HG02870 (cell line): Measurements from ENCODE around the gene AGAP1.

Experiments used
- ATAC-seq: cut with Tn5 transposase; IDR thresholded peaks from one replicate; pipeline ENCODE4 v1.9.1; 2021; ENCODE audit warnings: mild to moderate bottlenecking, moderate library complexity; ENCODE audit not compliant: unreplicated experiment

Gene AGAP1

DNA sequence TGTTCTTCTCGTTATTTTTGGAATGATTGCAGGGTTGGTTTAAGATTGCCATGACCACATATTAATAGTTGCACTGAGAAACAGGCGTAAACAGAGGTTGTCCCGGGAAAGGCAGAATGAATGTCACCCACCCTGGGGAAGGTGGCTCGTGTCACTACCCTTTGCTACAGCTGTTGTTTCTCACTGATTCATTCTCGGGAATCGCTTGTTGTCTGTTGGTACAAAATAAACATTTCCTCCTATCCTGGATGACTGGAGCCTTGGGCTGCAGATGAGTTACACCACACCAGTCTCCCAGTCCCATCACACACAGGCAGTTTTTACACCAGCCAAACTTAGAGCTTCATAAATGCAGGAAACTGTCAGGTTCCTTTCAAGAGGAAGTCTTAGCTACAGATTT, 457.6 kb downstream of the AGAP1 start:
- ATAC-seq, result no peak

- ATAC-seq, result no peak
Observed at GRCh38 chr2:235951982-235952381, 458.1 kb downstream of the AGAP1 start.

DNA sequence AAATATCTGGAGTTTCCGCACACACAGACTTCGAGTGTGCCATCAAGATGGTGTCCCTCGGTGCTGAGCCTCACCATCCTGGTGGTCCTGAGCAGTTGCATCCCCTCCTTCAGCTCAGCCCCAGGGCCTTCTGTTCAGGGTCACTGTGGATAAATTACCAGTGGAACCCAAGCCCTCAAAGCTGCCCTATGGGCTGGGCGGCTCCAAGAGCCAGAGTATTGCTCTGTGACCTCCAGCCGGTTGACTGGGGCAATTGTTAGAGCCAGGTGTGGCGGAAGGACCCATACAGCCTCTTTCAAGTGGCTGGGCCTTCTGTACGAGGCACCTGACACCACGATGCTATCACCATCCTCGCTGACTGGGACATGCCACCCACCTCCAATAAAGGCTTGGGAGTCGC, 458.9 kb downstream of the AGAP1 start:
- no peak for ATAC-seq

- ATAC-seq, result no peak
Observed at GRCh38 chr2:235954281-235954680, 460.4 kb downstream of the AGAP1 start.

- ATAC-seq, result no peak
Observed at GRCh38 chr2:235954888-235955480, 461.1 kb downstream of the AGAP1 start.

DNA sequence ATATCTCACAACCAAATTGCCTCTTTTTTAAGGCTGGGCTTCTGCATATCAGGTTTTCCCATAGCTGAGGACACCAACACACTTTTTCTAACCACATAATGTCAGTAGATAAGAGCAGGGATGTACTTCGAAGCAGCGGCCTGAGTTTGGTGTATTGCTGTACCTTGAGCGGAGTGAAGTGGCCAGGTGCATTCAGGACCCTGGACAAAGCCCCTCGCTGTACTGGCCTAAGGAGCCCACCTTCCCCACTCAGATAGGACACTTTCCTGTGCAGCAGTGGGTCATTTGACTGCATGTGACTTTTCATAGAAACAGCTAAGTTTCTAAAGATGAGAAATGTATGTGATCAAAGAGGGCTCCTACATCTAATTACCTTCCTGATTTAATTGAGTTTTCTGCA, 461.8 kb downstream of the AGAP1 start:
- no peak for ATAC-seq

GRCh38 chr2:235956281-235956970, 462.6 kb downstream of the AGAP1 start:
- no peak for ATAC-seq

DNA sequence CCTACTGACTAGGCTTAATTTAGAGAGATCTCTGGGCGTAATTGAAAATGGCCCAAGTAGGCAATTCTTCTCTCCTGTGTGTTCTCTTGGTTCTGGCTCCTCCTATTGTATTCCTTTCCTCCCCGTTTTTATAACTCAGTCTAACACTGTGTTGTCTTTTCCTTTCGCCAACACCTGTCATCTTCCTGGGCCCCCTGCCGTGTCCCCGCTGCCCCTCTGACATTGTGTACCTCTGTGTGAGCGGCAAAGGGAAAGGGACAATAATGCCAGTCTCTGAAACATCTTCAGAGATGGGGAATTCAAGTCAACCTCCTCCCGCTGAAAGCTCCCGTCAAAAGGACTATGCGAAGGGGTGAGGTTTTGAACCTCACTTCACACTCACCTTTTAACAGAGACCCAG, 463.4 kb downstream of the AGAP1 start:
- ATAC-seq, result no peak

- ATAC-seq, result no peak
Observed at GRCh38 chr2:235958221-235958930, 464.5 kb downstream of the AGAP1 start.

- no peak for ATAC-seq
Observed at GRCh38 chr2:235958931-235959410, 465.1 kb downstream of the AGAP1 start.

DNA sequence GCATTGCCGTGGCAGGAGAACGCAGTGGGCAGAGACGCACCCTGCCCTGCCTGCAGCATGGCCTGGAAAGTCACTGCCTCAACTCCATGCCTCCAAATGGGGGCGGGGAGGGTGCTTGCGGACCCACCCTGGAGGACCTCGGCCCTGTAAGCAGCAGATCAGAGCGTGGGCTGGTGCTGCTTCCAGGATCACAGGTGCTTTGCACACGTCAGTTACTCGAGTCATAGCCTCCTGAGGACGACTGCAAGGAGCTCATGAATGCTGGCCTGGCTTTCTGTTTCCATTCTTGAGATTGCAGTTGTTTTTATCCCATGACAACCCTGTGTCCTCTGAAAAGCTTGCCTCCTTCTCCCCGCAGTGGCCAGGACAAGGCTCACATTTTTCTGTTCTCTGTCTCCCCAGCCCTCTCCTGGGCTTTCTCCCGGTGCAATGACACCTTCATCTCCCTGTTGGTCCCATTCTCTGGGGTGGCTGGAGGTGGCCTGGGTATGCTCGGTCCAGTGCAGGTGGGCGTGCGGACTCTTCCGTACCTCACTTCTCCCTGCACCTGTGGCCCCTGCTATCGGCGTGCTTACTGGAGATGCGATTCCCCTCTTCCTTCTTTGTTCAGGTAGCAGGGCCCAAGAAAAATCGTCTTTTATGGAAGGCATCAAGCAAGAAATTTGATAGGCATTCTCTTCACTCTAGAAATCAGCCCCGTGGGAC, 466.3 kb downstream of the AGAP1 start:
- no peak for ATAC-seq

- no peak for ATAC-seq
Observed at GRCh38 chr2:235960716-235961640, 467.1 kb downstream of the AGAP1 start.

- ATAC-seq, result no peak
Observed at GRCh38 chr2:235961711-235962110, 467.9 kb downstream of the AGAP1 start.

GRCh38 chr2:235963853-235964577, 470.2 kb downstream of the AGAP1 start:
- no peak for ATAC-seq

DNA sequence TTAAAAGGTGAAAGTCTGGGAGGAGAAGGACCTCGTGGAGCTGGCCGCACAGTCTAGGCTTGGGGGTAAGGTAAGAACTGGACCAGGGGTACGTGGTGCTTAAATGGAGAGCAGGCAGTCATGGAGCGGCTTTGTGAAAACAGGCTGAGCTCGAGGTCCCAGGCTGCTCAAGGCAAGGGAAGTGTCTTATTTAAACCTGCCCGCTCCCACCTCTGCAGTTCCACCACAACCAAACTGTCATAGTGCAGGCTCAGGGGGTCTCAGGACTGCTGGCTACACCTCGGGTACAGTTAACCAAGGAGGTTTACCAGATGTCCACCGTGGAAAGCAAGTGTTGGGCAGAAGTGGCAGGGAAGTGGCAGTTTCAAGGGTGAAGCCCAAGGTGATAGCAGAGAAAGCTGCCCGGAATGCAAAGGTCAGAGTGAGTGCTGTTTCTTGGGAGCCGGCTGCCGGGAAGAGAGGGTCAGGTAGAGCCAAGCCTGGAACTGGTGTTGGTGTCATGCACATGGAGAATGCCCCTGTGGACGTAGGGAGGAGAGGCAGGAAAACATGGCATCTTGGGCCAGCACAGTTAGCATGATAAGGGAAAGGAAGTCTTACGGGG, 471.0 kb downstream of the AGAP1 start:
- ATAC-seq, result no peak

- no peak for ATAC-seq
Observed at GRCh38 chr2:235966396-235966795, 472.6 kb downstream of the AGAP1 start.

- ATAC-seq, result no peak
Observed at GRCh38 chr2:235966932-235967757, 473.3 kb downstream of the AGAP1 start.

DNA sequence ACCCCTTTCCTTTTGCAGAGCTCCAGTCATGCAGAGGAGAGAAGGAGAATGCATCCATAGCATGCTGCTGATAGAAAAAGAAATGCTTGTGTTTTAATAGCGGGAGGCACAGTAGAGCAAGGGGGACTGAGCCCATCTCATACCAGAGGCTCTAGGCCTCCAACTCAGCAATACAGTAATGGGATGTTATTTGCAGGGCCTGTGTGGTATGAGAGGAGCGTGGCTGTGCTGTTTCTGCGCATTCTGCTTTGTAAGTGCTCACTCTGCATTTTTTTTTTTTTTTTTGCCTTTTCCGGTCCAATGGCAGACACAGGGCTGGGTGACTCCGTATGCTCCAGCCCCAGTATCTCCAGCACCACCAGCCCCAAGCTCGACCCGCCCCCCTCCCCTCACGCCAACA, 474.3 kb downstream of the AGAP1 start:
- ATAC-seq, result no peak
